H9 (cell line): ENCODE measurements around the gene KRT71. TPM values are rescaled to one million over a fixed set of nuclear protein-coding genes. Genes with fewer than 3 reads are reported as not detected.

Source experiments
- DNase-seq: peaks from one replicate; pipeline ENCODE4 v3.0.0-alpha.2; 2017
- H2AFZ ChIP-seq: one replicate; pipeline ENCODE4 v1.6.1; 2013; ENCODE audit warnings: mild to moderate bottlenecking, low read length, control low read depth, moderate library complexity
- H2AK5ac ChIP-seq: 2 replicates; pipeline ENCODE4 v1.6.1; 2013; ENCODE audit warnings: low read length, control low read depth, mixed read lengths; ENCODE audit not compliant: insufficient read length
- H2BK120ac ChIP-seq: one replicate; pipeline ENCODE4 v1.6.1; 2013; ENCODE audit warnings: low read depth, mild to moderate bottlenecking, low read length, control low read depth, inconsistent platforms; ENCODE audit not compliant: poor library complexity, severe bottlenecking
- H2BK12ac ChIP-seq: 2 replicates; pipeline ENCODE4 v1.6.1; 2013; ENCODE audit warnings: low read length, control low read depth, mixed read lengths, low read depth; ENCODE audit not compliant: insufficient read length
- H2BK15ac ChIP-seq: 2 replicates; pipeline ENCODE4 v1.6.1; 2013; ENCODE audit warnings: low read depth, low read length, control low read depth
- H2BK20ac ChIP-seq: one replicate; pipeline ENCODE4 v1.6.1; 2013; ENCODE audit warnings: low read depth, mild to moderate bottlenecking, low read length, control low read depth, inconsistent platforms; ENCODE audit not compliant: poor library complexity, severe bottlenecking
- H2BK5ac ChIP-seq: 2 replicates; pipeline ENCODE4 v1.6.1; 2013; ENCODE audit warnings: low read length, control low read depth, mixed read lengths; ENCODE audit not compliant: insufficient read length
- H3K14ac ChIP-seq: 2 replicates; pipeline ENCODE4 v1.6.1; 2013; ENCODE audit warnings: low read length, control low read depth; ENCODE audit not compliant: insufficient read depth
- H3K18ac ChIP-seq: 2 replicates; pipeline ENCODE4 v1.6.1; 2013; ENCODE audit warnings: low read depth, mild to moderate bottlenecking, mixed read lengths, low read length, control low read depth; ENCODE audit not compliant: insufficient read length
- H3K23ac ChIP-seq: 2 replicates; pipeline ENCODE4 v1.6.1; 2013; ENCODE audit warnings: low read length, control low read depth, mixed read lengths, low read depth; ENCODE audit not compliant: insufficient read length
- H3K23me2 ChIP-seq: 2 replicates; pipeline ENCODE4 v1.6.1; 2013; ENCODE audit warnings: low read depth, mild to moderate bottlenecking, mixed read lengths, low read length, control low read depth; ENCODE audit not compliant: insufficient read length, poor library complexity, severe bottlenecking
- H3K27ac ChIP-seq: 2 replicates; pipeline ENCODE4 v1.5.1; 2013; ENCODE audit warnings: low read length, control low read depth, mixed read lengths, low read depth; ENCODE audit not compliant: insufficient read length
- H3K27me3 ChIP-seq: 2 replicates; pipeline ENCODE4 v1.6.1; 2013; ENCODE audit warnings: low read length, control low read depth, inconsistent platforms; ENCODE audit not compliant: insufficient read depth
- H3K4ac ChIP-seq: 2 replicates; pipeline ENCODE4 v1.6.1; 2013; ENCODE audit warnings: low read depth, mild to moderate bottlenecking, control low read depth, inconsistent platforms, low read length, moderate library complexity
- H3K4me1 ChIP-seq: 2 replicates; pipeline ENCODE4 v1.6.1; 2013; ENCODE audit warnings: low read length, control low read depth, inconsistent platforms; ENCODE audit not compliant: insufficient read depth
- H3K4me2 ChIP-seq: 2 replicates; pipeline ENCODE4 v1.6.1; 2013; ENCODE audit warnings: low read length, control low read depth, mixed read lengths; ENCODE audit not compliant: insufficient read length, insufficient read depth
- H3K56ac ChIP-seq: 2 replicates; pipeline ENCODE4 v1.6.1; 2013; ENCODE audit warnings: low read depth, mild to moderate bottlenecking, mixed read lengths, low read length, control low read depth; ENCODE audit not compliant: insufficient read length
- H3K79me1 ChIP-seq: 2 replicates; pipeline ENCODE4 v1.6.1; 2013; ENCODE audit warnings: low read depth, mild to moderate bottlenecking, moderate library complexity, low read length, control low read depth, inconsistent platforms; ENCODE audit not compliant: insufficient read depth, poor library complexity, severe bottlenecking
- H3K79me2 ChIP-seq: 2 replicates; pipeline ENCODE4 v1.6.1; 2013; ENCODE audit warnings: low read length, control low read depth, inconsistent platforms; ENCODE audit not compliant: insufficient read depth
- H3K9ac ChIP-seq: 2 replicates; pipeline ENCODE4 v1.6.1; 2013; ENCODE audit warnings: low read length, control low read depth, mixed read lengths; ENCODE audit not compliant: insufficient read length; ENCODE audit errors: extremely low read depth
- H3K9me3 ChIP-seq: one replicate; pipeline ENCODE4 v1.6.1; 2013; ENCODE audit warnings: low read depth, low read length, inconsistent platforms; ENCODE audit not compliant: control insufficient read depth
- H3T11ph ChIP-seq: one replicate; pipeline ENCODE4 v1.6.1; 2013; ENCODE audit warnings: mild to moderate bottlenecking, low read length, control low read depth, inconsistent platforms
- H4K20me1 ChIP-seq: one replicate; pipeline ENCODE4 v1.6.1; 2013; ENCODE audit not compliant: control insufficient read depth, insufficient read length, insufficient read depth
- H4K5ac ChIP-seq: 2 replicates; pipeline ENCODE4 v1.6.1; 2013; ENCODE audit warnings: low read depth, mild to moderate bottlenecking, mixed read lengths, low read length, control low read depth; ENCODE audit not compliant: insufficient read length
- H4K8ac ChIP-seq: replicated peaks from 2 replicates; pipeline ENCODE4 v1.6.1; 2013; ENCODE audit warnings: low read length, control low read depth, mixed read lengths, low read depth; ENCODE audit not compliant: insufficient read length
- H4K91ac ChIP-seq: 2 replicates; pipeline ENCODE4 v1.6.1; 2013; ENCODE audit warnings: low read depth, mild to moderate bottlenecking, moderate library complexity, mixed read lengths, low read length, control low read depth; ENCODE audit not compliant: insufficient read length
- H3K27ac Mint-ChIP-seq, 3 experiments: 2 replicates in 2 of 3; 3 replicates in 1 of 3; pipeline ENCODE4 v1.8.0; 2020 to 2021; ENCODE audit warnings: mixed read lengths in 3 of 3, mild to moderate bottlenecking in 1 of 3, moderate library complexity in 1 of 3
- H3K27me3 Mint-ChIP-seq: 2 replicates; pipeline ENCODE4 v1.8.0; 2021; ENCODE audit warnings: low read depth, mild to moderate bottlenecking, moderate library complexity, mixed read lengths
- H3K36me3 Mint-ChIP-seq, 3 experiments: 2 replicates in 2 of 3; 3 replicates in 1 of 3; pipeline ENCODE4 v1.8.0; 2020 to 2021; ENCODE audit warnings: low read depth in 3 of 3, mixed read lengths in 3 of 3; ENCODE audit not compliant: insufficient read depth in 1 of 3
- H3K4me1 Mint-ChIP-seq, 2 experiments: 2 replicates each; pipeline ENCODE4 v1.8.0; 2020; ENCODE audit warnings: mixed read lengths in 2 of 2
- H3K4me3 Mint-ChIP-seq, 2 experiments: 2 replicates in 1 of 2; 3 replicates in 1 of 2; pipeline ENCODE4 v1.8.0; 2020 to 2021; ENCODE audit warnings: mild to moderate bottlenecking in 2 of 2, mixed read lengths in 2 of 2, moderate library complexity in 1 of 2
- H3K9me3 Mint-ChIP-seq, 2 experiments: 2 replicates in 1 of 2; 3 replicates in 1 of 2; pipeline ENCODE4 v1.8.0; 2020; ENCODE audit warnings: mild to moderate bottlenecking in 2 of 2, mixed read lengths in 2 of 2, moderate library complexity in 1 of 2
- CTCF ChIP-seq: fragments of 200-600 bp; sonication (generic); conservative IDR thresholded peaks from 3 replicates; pipeline ENCODE4 v1.8.0; 2021; ENCODE audit warnings: antibody characterized with exemption, mild to moderate bottlenecking
- WGBS: extraction: QIAGEN DNeasy Blood & Tissue Kit; methylation state at CpG from one replicate; pipeline ENCODE4 v1.1.7; 2013; ENCODE audit warnings: missing lambda C conversion rate, low lambda C conversion rate, mixed read lengths; ENCODE audit not compliant: insufficient read length; ENCODE audit errors: extremely low coverage; 5-methylcytosine and 5-hydroxymethylcytosine counted together
- total RNA-seq: library from RNA; stranded (reverse); gene quantifications from 2 replicates; pipeline ENCODE4 v1.2.1, GENCODE V29; 2021

Gene KRT71
- total RNA-seq, 1 experiment from 2014 or later = not detected

DNA sequence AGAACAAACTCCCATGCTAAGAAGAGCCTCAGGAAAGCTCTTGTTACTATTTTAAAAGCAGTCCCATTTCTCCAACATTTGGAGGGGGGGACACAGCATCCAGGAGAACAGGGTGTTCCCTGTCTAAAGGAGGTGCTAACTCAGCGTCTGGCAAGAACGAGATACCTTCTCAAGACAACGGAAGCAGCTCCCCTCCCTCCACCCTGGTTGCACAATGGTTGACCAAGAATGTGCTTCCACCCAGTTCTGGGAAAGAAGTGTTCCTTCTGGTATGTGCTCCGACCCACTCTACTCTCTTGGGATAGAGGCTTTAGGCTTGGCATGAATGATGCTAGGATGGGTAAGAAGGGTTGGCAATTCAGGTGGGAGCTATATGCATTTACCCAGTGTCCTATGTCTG, 58.4 kb downstream of the KRT71 start:
- Histone ChIP-seq H2AFZ (no peak overlapping the region), H4K8ac (no peak overlapping the region), H3K9ac (no peak overlapping the region), H3K18ac (no peak overlapping the region), H3K4ac (no peak overlapping the region), H2BK20ac (no peak overlapping the region), H3K4me1 (peaks cover 6% of the 10 kb centered on the region; the same call in 1 of the 2 replicates), H2BK120ac (no peak overlapping the region), H3K79me1 (no peaks in the 10 kb centered on the region), H2BK15ac (no peak overlapping the region), H4K20me1 (no peaks in the 10 kb centered on the region), H2AK5ac (no peak overlapping the region), H3K23ac (no peak overlapping the region), H3K79me2 (no peaks in the 10 kb centered on the region), H3K14ac (no peak overlapping the region), H2BK5ac (no peak overlapping the region), H3K27ac (no peak overlapping the region), H3K56ac (no peak overlapping the region), H4K91ac (no peak overlapping the region), H3K4me2 (no peak overlapping the region), H3T11ph (no peak overlapping the region), H4K5ac (no peak overlapping the region), H3K23me2 (no peaks in the 10 kb centered on the region), H3K9me3 (no peaks in the 10 kb centered on the region), H2BK12ac (no peak overlapping the region), H3K27me3 (no peaks in the 10 kb centered on the region)
- no peak overlapping the region for H3K27ac Mint-ChIP-seq
- peaks cover 3 to 7% of the 10 kb centered on the region in 2 experiments; a peak in 4 of 5 replicates for H3K9me3 Mint-ChIP-seq
- H3K36me3 Mint-ChIP-seq = no peaks in the 10 kb centered on the region; a peak in 2 of 7 replicates
- no peak for TF ChIP-seq CTCF
- H3K4me3 Mint-ChIP-seq = no peak overlapping the region
- no peak for DNase-seq
- no CpG with 5 or more reads among the region's 4 CpGs for WGBS
- peaks cover 29% of the 10 kb centered on the region for H3K27me3 Mint-ChIP-seq
- peaks cover 28 to 34% of the 10 kb centered on the region in 2 experiments for H3K4me1 Mint-ChIP-seq
